ENCODE data around the gene LIMS2. TPM values are rescaled to one million over a fixed set of nuclear protein-coding genes. Genes with fewer than 3 reads are reported as not detected.

Gene LIMS2
- total RNA-seq, 2 experiments from 2014 or later: 1.6 to 24.9 TPM

DNA sequence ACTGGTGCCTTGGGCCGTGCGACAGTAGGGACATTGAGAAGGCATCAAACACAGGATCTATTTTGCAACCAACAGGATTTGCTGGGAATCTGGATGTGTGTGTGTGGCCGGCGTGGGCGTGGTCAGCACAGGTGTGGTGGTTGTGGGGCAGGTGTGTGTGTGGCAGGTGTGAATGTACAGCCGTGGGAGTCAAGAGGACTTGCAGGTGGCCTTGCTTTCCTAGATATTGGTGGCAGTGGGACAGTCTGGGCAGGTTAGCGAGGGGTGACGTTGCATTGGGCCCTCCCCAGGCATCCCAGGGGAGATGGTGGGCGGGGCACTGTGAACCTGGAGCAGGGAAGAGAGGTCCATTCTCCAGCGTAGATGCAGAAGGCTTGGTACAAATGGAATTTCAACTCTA, 3.2 kb upstream of the LIMS2 start:
- intact Hi-C loops (cut with micrococcal nuclease; ENCODE audit: unreplicated experiment): no loop called here
- H3K36me3 ChIP-seq (ENCODE audit: insufficient read depth, low read length): no peaks in the 10 kb centered on the region
- CTCF ChIA-PET (ENCODE audit: unreplicated experiment): no interaction called here

DNA sequence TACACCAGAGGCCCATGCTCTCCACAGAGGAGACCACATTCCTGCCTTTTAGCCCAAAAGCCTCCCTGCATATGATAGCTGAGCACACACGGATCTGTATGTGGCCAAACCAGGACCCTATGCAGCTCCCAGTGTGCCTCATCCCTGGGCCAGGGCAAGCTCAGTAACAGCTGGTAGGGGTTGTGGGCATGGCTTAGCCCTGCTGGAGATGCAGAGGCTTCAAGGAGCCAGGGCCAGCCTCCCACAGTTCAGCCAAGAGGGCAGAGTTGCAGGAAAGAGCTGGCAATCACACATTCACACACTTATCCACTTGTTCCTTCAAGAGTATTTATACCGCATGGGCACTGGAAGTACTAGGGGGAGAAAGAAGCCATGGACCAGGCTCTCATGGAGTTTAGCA, 1.6 kb upstream of the LIMS2 start:
- H3K4me3 ChIP-seq (ENCODE audit: low read depth, low read length, poor library complexity, severe bottlenecking): no peak overlapping the region
- no peaks in the 10 kb centered on the region for H3K9me2 ChIP-seq (ENCODE audit: insufficient read depth, low read length)
- intact Hi-C loops (cut with micrococcal nuclease; ENCODE audit: unreplicated experiment): no loop called here
- TF ChIP-seq EZH2phosphoT487 (IDR thresholded peaks at IDR 0.05; ENCODE audit: borderline replicate concordance, low read depth, low read length): no peak
- TF ChIP-seq, protein P1, sequence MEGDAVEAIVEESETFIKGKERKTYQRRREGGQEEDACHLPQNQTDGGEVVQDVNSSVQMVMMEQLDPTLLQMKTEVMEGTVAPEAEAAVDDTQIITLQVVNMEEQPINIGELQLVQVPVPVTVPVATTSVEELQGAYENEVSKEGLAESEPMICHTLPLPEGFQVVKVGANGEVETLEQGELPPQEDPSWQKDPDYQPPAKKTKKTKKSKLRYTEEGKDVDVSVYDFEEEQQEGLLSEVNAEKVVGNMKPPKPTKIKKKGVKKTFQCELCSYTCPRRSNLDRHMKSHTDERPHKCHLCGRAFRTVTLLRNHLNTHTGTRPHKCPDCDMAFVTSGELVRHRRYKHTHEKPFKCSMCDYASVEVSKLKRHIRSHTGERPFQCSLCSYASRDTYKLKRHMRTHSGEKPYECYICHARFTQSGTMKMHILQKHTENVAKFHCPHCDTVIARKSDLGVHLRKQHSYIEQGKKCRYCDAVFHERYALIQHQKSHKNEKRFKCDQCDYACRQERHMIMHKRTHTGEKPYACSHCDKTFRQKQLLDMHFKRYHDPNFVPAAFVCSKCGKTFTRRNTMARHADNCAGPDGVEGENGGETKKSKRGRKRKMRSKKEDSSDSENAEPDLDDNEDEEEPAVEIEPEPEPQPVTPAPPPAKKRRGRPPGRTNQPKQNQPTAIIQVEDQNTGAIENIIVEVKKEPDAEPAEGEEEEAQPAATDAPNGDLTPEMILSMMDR (conservative IDR thresholded peaks at IDR 0.05; ENCODE audit: low read length): no peak
- ChIA-PET POLR2A (interaction anchor here (0.5 to 1.3 kb wide), 2 partner anchors 23 to 53 kb away, joined by 3 read pairs; no protein-coding TSS in a partner anchor), CTCF (ENCODE audit: unreplicated experiment) (no interaction called here)
- H2AFZ ChIP-seq (ENCODE audit: low read length): no peak overlapping the region
- H3K4me2 ChIP-seq (ENCODE audit: low read length): no peak overlapping the region
- H3K4me1 ChIP-seq (ENCODE audit: insufficient read depth, low read length, poor library complexity, severe bottlenecking): no peaks in the 10 kb centered on the region
- BruUV-seq (replicated peaks): no TSS peak
- no peaks in the 10 kb centered on the region for H3K36me3 ChIP-seq (ENCODE audit: insufficient read depth, low read length)
- H3K79me2 ChIP-seq (ENCODE audit: insufficient read depth, low read depth, low read length): no peaks in the 10 kb centered on the region
- no peak overlapping the region for H3K27ac ChIP-seq (ENCODE audit: low read depth, low read length, poor library complexity, severe bottlenecking)
- H4K20me1 ChIP-seq (ENCODE audit: insufficient read depth, low read length): no peaks in the 10 kb centered on the region
- DNase-seq (ENCODE audit: low spot score): no peak
- H3K9me3 ChIP-seq (ENCODE audit: low read length): no peaks in the 10 kb centered on the region

More for the DNA sequence above, 3.2 kb upstream of the LIMS2 start:
- no peak overlapping the region for H3K27ac ChIP-seq (ENCODE audit: low read depth, low read length, poor library complexity, severe bottlenecking)
- no peaks in the 10 kb centered on the region for H3K9me3 ChIP-seq (ENCODE audit: low read length)
- H3K79me2 ChIP-seq (ENCODE audit: insufficient read depth, low read depth, low read length): no peaks in the 10 kb centered on the region
- no peak overlapping the region for H3K4me3 ChIP-seq (ENCODE audit: low read depth, low read length, poor library complexity, severe bottlenecking)
- H3K4me1 ChIP-seq (ENCODE audit: insufficient read depth, low read length, poor library complexity, severe bottlenecking): no peaks in the 10 kb centered on the region
- no peak overlapping the region for H3K4me2 ChIP-seq (ENCODE audit: low read length)
- no peaks in the 10 kb centered on the region for H4K20me1 ChIP-seq (ENCODE audit: insufficient read depth, low read length)
- DNase-seq (ENCODE audit: low spot score): no peak
- H2AFZ ChIP-seq (ENCODE audit: low read length): no peak overlapping the region
- TF ChIP-seq, protein P1 (conservative IDR thresholded peaks at IDR 0.05; ENCODE audit: low read length): no peak
- TF ChIP-seq EZH2phosphoT487 (IDR thresholded peaks at IDR 0.05; ENCODE audit: borderline replicate concordance, low read depth, low read length): no peak
- no peaks in the 10 kb centered on the region for H3K9me2 ChIP-seq (ENCODE audit: insufficient read depth, low read length)
- BruUV-seq (replicated peaks): no TSS peak
- POLR2A ChIA-PET: no interaction called here

DNA sequence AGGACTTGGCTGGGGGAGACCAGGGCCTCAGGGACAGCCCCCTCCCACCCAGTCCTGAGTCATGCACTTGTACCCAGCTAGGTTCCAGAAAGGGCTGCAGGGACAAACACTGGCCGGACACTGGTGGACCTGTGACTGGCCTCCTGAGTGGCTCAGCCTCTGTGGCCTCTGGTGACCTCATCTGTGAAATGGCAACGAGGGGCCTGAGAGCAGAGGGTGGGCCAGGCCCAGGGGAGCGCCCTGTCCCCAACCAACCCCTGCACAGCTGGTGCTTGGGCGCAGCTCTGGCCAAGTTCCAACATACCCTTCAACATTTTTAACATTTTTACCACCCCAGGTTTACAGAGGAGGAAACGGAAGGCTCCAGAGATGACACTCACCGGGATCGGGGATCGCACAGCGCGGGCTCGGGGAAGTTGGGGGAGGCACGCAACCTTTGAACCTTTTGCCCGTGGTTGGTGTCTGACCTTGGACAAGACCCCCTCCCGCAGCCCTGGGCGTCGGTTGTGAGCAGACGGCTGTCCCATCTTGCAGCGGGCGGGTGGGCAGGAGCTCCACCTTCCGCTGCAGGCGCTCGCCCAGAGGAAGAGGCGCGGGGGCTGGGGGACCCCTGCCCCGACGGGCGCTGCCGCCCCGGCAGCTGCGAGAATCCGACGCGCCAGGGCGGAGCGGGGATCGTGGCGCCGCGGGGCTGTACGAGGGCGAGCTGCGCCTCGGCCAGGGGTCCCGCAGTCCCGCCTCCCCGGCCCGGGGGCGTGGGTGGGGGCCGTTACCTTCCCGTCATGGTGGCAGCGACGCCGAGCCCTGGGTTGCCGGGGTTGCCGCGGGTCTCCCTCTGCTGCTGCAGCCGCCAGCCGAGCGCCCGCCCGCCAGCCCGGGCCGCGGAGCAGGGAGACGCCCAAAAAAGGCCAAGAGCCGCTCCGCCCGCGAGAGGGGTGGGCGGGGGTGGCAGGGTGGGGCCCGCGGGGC, 805 bp downstream of the LIMS2 start:
- Histone ChIP-seq H3K27ac (ENCODE audit: low read depth, low read length, poor library complexity, severe bottlenecking) (no peak overlapping the region), H3K9me2 (ENCODE audit: insufficient read depth, low read length) (no peaks in the 10 kb centered on the region), H3K36me3 (ENCODE audit: insufficient read depth, low read length) (no peaks in the 10 kb centered on the region), H3K79me2 (ENCODE audit: insufficient read depth, low read depth, low read length) (no peaks in the 10 kb centered on the region), H4K20me1 (ENCODE audit: insufficient read depth, low read length) (no peaks in the 10 kb centered on the region), H2AFZ (ENCODE audit: low read length) (no peak overlapping the region), H3K4me3 (ENCODE audit: low read depth, low read length, poor library complexity, severe bottlenecking) (no peak overlapping the region), H3K9me3 (ENCODE audit: low read length) (no peaks in the 10 kb centered on the region), H3K4me2 (ENCODE audit: low read length) (no peak overlapping the region), H3K4me1 (ENCODE audit: insufficient read depth, low read length, poor library complexity, severe bottlenecking) (no peaks in the 10 kb centered on the region)
- TF ChIP-seq EZH2phosphoT487 (IDR thresholded peaks at IDR 0.05; ENCODE audit: borderline replicate concordance, low read depth, low read length): no peak
- TF ChIP-seq, protein P1 (conservative IDR thresholded peaks at IDR 0.05; ENCODE audit: low read length): no peak
- intact Hi-C loops (cut with micrococcal nuclease; ENCODE audit: unreplicated experiment): no loop called here
- ChIA-PET CTCF (ENCODE audit: unreplicated experiment) (no interaction called here), POLR2A (interaction anchor here (0.6 kb wide), 1 partner anchor 654 kb away, joined by 3 read pairs; no protein-coding TSS in a partner anchor)
- DNase-seq (ENCODE audit: low spot score): no peak
- no TSS peak for BruUV-seq (replicated peaks)
